CD4-positive, CD25-positive, alpha-beta regulatory T cell (primary cell): Measurements from ENCODE around the gene MRPS6. TPM values are rescaled to one million over a fixed set of nuclear protein-coding genes. Genes with fewer than 3 reads are reported as not detected.

Experiments used
- ATAC-seq, 2 donors: fragments of 150-1000 bp; cut with Tn5 transposase; one replicate each; pipeline ENCODE4 v1.10.0; 2021; ENCODE audit warnings: low read depth in 2 of 2, moderate number of reproducible peaks in 2 of 2, moderate library complexity in 1 of 2
- DNase-seq, 3 donors: peaks; one replicate each; pipeline versions ENCODE4 v3.0.0 to v3.0.0-alpha.2; 2012 to 2022; ENCODE audit warnings: mixed read lengths in 1 of 3
- H3K27ac ChIP-seq: one replicate; pipeline ENCODE4 v1.7.0; 2013; ENCODE audit warnings: mild to moderate bottlenecking, low read length; ENCODE audit not compliant: insufficient read depth, poor library complexity, severe bottlenecking
- H3K27me3 ChIP-seq: one replicate; pipeline ENCODE4 v1.7.0; 2013; ENCODE audit warnings: low read length; ENCODE audit not compliant: control insufficient read depth, insufficient read depth
- H3K36me3 ChIP-seq: one replicate; pipeline ENCODE4 v1.7.0; 2013; ENCODE audit warnings: mild to moderate bottlenecking, low read length, moderate library complexity; ENCODE audit not compliant: control insufficient read depth, insufficient read depth
- H3K4me1 ChIP-seq: 2 replicates; pipeline ENCODE4 v1.7.0; 2013; ENCODE audit warnings: mild to moderate bottlenecking, low read length; ENCODE audit not compliant: insufficient read depth, control insufficient read depth, poor library complexity, severe bottlenecking
- H3K4me3 ChIP-seq: one replicate; pipeline ENCODE4 v1.7.0; 2013; ENCODE audit warnings: low read depth, mild to moderate bottlenecking, low read length, moderate library complexity
- H3K9me3 ChIP-seq, 2 experiments: 1 replicate in 1 of 2; 2 replicates in 1 of 2; pipeline ENCODE4 v1.7.0; 2013; ENCODE audit warnings: low read length in 2 of 2, mild to moderate bottlenecking in 1 of 2, moderate library complexity in 1 of 2; ENCODE audit not compliant: control insufficient read depth in 2 of 2
- H3K27ac Mint-ChIP-seq, 3 donors: one replicate each; pipeline ENCODE4 v1.8.0; 2020 to 2022; ENCODE audit warnings: mild to moderate bottlenecking in 3 of 3, mixed read lengths in 3 of 3, moderate library complexity in 2 of 3
- H3K27me3 Mint-ChIP-seq: one replicate; pipeline ENCODE4 v1.8.0; 2022; ENCODE audit warnings: mild to moderate bottlenecking, mixed read lengths
- H3K36me3 Mint-ChIP-seq: one replicate; pipeline ENCODE4 v1.8.0; 2020; ENCODE audit warnings: mixed read lengths
- H3K4me1 Mint-ChIP-seq, 4 donors: one replicate each; pipeline ENCODE4 v1.8.0; 2020 to 2022; ENCODE audit warnings: mixed read lengths in 4 of 4, mild to moderate bottlenecking in 1 of 4
- H3K4me3 Mint-ChIP-seq, 4 donors: one replicate each; pipeline ENCODE4 v1.8.0; 2020 to 2022; ENCODE audit warnings: mild to moderate bottlenecking in 4 of 4, mixed read lengths in 4 of 4, moderate library complexity in 3 of 4
- H3K9me3 Mint-ChIP-seq, 7 donors: one replicate each; pipeline ENCODE4 v1.8.0; 2020 to 2022; ENCODE audit warnings: mixed read lengths in 7 of 7, mild to moderate bottlenecking in 3 of 7, moderate library complexity in 2 of 7
- polyA plus RNA-seq, 4 donors: library from polyadenylated mRNA; unstranded; fragments of 300-500 nt; fragmentation: Illumina TruSeq; gene quantifications; one replicate each; pipeline ENCODE4 v1.2.3, GENCODE V29; 2021
- total RNA-seq: library from RNA; stranded (reverse); gene quantifications from one replicate; pipeline ENCODE4 v1.2.3, GENCODE V29; 2022

The MRPS6 gene
- total and polyA plus RNA-seq, 5 donors from 2014 or later: 34.9 to 203 (median 184) TPM

DNA sequence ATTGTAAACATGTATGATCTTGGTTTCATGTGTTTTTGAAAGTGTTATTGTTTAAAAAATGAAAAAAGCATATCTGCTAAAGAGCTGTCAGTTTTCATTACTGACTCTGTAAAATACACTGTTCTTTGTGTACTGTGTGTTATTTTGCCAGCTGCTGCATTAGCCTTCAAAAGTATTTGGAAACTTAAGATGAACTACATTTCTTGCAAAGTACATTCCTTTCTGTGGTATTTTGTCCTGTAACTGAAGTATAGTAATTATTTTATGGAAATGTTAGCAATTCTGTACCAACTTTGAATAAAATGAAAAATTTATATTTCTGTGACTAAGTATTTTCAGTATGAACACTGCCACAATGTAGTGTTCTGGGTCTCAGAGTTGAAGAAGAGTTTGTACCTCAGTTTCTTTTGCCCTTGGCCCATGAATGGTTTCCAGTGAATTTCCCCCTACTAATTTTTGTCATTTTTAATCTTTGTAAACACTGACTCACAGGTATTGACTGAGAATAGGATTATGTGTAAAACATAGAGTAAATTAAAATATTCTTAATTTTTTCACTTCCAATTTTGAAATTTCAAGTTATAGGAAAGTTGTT is 32.7 kb downstream of the MRPS6 start:
- Mint-ChIP-seq H3K27me3 (no peaks in the 10 kb centered on the region), H3K36me3 (peaks cover 31% of the 10 kb centered on the region)
- no peak for DNase-seq

DNA sequence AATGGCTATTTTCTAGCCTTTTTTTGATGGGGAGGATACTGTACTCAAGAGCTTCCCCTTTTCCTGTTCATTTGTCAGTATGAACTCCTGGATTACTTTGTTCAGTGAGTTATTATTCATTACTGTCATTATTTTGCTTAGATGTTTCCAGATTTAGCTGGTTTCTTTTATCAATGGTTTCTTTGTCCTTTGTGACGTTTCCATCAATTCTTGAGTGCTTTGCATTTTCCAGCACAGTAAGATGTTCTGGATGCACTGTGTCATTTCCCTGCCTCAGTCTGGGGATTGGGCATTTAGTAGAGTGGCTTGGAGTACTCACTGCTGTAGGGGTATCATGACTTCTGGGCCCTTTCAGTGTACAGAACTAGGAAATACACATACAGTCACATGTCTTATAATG is 34.2 kb downstream of the MRPS6 start:
- no peaks in the 10 kb centered on the region for H3K27me3 ChIP-seq
- no peak overlapping the region for H3K4me3 ChIP-seq
- peaks cover 32% of the 10 kb centered on the region for H3K36me3 Mint-ChIP-seq
- H3K27me3 Mint-ChIP-seq: no peaks in the 10 kb centered on the region
- H3K36me3 ChIP-seq: peaks cover 14% of the 10 kb centered on the region
- no peak overlapping the region for H3K27ac ChIP-seq
- H3K27ac Mint-ChIP-seq: no peak overlapping the region
- H3K4me1 ChIP-seq: no peaks in the 10 kb centered on the region
- no peak overlapping the region for H3K4me3 Mint-ChIP-seq
- H3K9me3 Mint-ChIP-seq: peaks cover 0 to 2% (median 0%) of the 10 kb centered on the region in 7 donors
- H3K9me3 ChIP-seq: no peaks in the 10 kb centered on the region
- no peak for ATAC-seq
- H3K4me1 Mint-ChIP-seq: peaks cover 27 to 76% (median 50%) of the 10 kb centered on the region in 4 donors
- no peak for DNase-seq

More for the DNA sequence above, 32.7 kb downstream of the MRPS6 start:
- H3K4me1 ChIP-seq: no peaks in the 10 kb centered on the region
- no peak for ATAC-seq
- Mint-ChIP-seq H3K4me3 (no peak overlapping the region), H3K9me3 (peaks cover 0 to 2% (median 0%) of the 10 kb centered on the region in 7 donors), H3K4me1 (peaks cover 23 to 76% (median 48%) of the 10 kb centered on the region in 4 donors), H3K27ac (no peak overlapping the region)
- H3K36me3 ChIP-seq: peaks cover 16% of the 10 kb centered on the region
- H3K27ac ChIP-seq: no peak overlapping the region
- H3K27me3 ChIP-seq: no peaks in the 10 kb centered on the region
- no peaks in the 10 kb centered on the region for H3K9me3 ChIP-seq
- no peak overlapping the region for H3K4me3 ChIP-seq

DNA sequence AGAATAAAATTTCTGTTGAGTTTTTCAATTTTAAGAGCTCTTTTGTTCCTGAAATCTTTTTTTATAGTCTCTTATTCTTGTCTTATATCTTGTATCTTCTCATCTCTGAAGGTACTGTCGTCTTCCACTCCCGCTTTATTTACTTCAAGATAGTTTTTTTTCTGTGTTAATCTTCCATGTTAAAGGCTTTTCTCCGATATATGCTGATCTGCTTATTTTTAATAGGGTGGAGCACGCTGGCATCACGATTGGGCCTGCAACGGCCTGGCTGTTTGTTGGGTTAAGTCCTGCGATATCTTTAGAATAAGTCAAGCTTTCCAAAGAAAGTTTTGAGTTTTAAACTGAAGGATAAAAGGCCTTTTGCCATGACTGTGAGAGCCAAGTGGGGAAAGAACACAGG is 35.7 kb downstream of the MRPS6 start:
- Mint-ChIP-seq H3K27me3 (no peaks in the 10 kb centered on the region), H3K9me3 (peaks cover 0 to 2% (median 0%) of the 10 kb centered on the region in 7 donors), H3K4me1 (peaks cover 23 to 77% (median 49%) of the 10 kb centered on the region in 4 donors), H3K27ac (peak overlapping the region in 1 of 3 donors; percentile 47), H3K36me3 (peaks cover 34% of the 10 kb centered on the region), H3K4me3 (no peak overlapping the region)
- Histone ChIP-seq H3K36me3 (peaks cover 8% of the 10 kb centered on the region), H3K4me1 (peaks cover 6% of the 10 kb centered on the region), H3K27me3 (no peaks in the 10 kb centered on the region), H3K4me3 (no peak overlapping the region), H3K9me3 (no peaks in the 10 kb centered on the region), H3K27ac (no peak overlapping the region)
- no peak for ATAC-seq
- no peak for DNase-seq

DNA sequence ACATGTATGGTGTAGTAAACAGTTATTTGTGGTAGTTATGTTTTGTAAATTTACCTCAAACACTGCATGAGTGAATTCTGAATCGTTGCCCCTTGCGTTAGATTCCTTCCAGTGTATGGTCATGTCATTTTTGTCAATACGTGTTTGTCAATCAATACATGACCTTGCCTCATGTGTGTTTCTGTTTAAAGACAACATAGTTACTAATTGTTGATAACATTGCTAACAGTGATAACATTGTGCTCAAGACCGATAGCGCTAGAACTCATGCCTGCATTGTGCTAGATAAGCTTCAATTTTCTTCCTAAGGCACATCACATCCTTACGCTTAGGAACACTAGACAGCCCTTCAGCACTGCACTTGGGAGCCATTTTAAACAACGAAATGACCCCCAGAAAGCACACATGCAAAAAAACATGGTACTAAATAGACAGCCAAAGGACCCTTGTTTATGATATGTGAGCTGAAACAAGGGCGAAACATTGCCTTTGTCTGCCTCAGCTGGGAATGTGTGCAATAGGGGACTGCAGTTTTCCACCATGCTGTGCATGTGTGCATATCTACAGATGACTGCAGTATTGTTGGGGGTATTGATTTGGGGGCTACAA is 37.3 kb downstream of the MRPS6 start:
- H3K27ac Mint-ChIP-seq: no peak overlapping the region
- DNase-seq (no peak), ATAC-seq (no peak)
- H3K4me1 Mint-ChIP-seq: peaks cover 25 to 73% (median 51%) of the 10 kb centered on the region in 4 donors
- Histone ChIP-seq H3K27ac (no peak overlapping the region), H3K9me3 (no peaks in the 10 kb centered on the region), H3K36me3 (peaks cover 5% of the 10 kb centered on the region), H3K4me3 (no peak overlapping the region), H3K4me1 (peaks cover 7% of the 10 kb centered on the region), H3K27me3 (no peaks in the 10 kb centered on the region)
- peaks cover 0 to 2% (median 0%) of the 10 kb centered on the region in 7 donors for H3K9me3 Mint-ChIP-seq
- no peak overlapping the region for H3K4me3 Mint-ChIP-seq
- no peaks in the 10 kb centered on the region for H3K27me3 Mint-ChIP-seq
- peaks cover 36% of the 10 kb centered on the region for H3K36me3 Mint-ChIP-seq

DNA sequence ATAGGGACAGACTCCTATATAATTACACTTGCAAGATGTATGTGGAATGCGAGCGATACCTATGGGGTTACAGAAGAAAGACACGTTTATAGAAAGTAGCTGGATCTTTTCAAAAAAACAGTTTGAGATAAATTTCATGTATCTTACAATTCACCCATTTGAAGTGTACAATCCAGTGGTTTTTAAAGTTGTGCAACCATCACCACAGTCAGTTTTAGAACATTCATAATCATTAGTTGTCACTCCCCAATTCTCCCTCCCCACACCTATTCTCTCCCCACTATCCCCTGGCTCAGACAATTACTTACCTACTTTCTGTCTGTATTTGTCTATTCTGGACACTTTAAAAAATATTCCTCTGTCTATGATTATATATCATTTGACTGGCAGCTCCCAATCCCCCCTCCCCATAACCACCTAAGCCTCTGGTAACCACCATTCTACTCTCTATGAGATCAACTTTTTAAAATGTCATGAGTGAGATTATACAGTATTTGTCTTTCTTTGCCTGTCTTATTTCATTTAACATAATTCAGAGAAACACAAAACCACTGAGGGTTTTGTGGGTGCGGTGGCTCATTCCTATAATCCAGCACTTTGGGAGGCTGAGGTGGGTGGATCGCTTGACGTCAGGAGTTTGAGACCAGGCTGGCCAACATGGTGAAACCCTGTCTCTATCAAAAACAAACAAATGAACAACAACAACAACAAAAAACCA is 39.1 kb downstream of the MRPS6 start:
- H3K4me3 ChIP-seq: no peak overlapping the region
- peaks cover 6% of the 10 kb centered on the region for H3K36me3 ChIP-seq
- H3K9me3 Mint-ChIP-seq: peaks cover 0 to 2% (median 0%) of the 10 kb centered on the region in 7 donors
- no peaks in the 10 kb centered on the region for H3K9me3 ChIP-seq
- H3K27ac ChIP-seq: no peak overlapping the region
- peaks cover 29% of the 10 kb centered on the region for H3K36me3 Mint-ChIP-seq
- H3K4me1 Mint-ChIP-seq: peaks cover 25 to 71% (median 53%) of the 10 kb centered on the region in 4 donors
- peaks cover 7% of the 10 kb centered on the region for H3K4me1 ChIP-seq
- ATAC-seq (no peak), DNase-seq (no peak)
- no peaks in the 10 kb centered on the region for H3K27me3 ChIP-seq
- peak overlapping the region; percentile 9 to 37 (median 27) for H3K27ac Mint-ChIP-seq
- H3K4me3 Mint-ChIP-seq: no peak overlapping the region
- H3K27me3 Mint-ChIP-seq: no peaks in the 10 kb centered on the region

DNA sequence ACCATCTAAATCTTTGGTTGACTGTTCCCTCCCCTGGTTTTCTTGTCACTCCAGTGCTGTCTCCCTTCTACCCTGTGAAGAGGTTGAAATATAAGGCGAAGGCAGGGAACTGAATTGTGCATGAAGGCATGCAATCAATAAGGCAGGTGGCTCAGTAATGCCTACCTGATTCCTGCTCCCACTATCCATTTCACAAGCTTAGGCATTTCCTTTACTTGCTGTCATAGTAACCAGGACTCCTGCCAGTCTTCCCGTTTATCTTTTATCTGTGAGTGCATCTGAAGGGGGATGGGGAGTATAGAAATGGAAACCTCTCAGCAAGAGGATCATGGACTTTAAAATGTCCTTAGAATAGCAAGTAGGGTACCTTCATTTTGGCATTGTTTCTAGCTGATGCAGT is 40.5 kb downstream of the MRPS6 start:
- H3K9me3 ChIP-seq: no peaks in the 10 kb centered on the region

DNA sequence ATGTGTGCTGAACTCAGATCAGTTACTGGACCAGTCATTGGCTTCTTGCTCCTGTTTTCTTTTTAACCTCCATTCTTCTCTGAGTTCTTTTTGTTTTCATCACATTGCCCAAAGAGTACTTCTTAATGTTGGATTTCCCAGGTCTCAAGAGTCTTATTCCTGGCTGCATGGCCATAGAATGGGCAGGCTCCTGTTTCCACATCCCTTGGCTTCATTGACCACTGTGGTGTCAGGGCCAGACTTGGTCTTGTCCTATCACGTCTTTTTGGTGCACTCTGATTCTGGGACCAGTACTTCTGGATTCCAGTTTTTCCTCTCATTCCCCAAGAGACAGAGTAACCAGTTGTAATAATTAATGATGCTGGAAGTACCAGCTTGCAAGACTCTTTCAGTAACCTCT is 41.8 kb downstream of the MRPS6 start:
- H3K4me3 ChIP-seq: no peak overlapping the region
- DNase-seq (no peak), ATAC-seq (no peak)
- Mint-ChIP-seq H3K27ac (peak overlapping the region in 2 of 3 donors; percentile 35 to 62), H3K27me3 (no peaks in the 10 kb centered on the region), H3K9me3 (no peaks in the 10 kb centered on the region), H3K4me1 (peaks cover 25 to 69% (median 49%) of the 10 kb centered on the region in 4 donors), H3K4me3 (no peak overlapping the region), H3K36me3 (peaks cover 27% of the 10 kb centered on the region)
- peaks cover 2% of the 10 kb centered on the region for H3K36me3 ChIP-seq
- no peak overlapping the region for H3K27ac ChIP-seq
- H3K9me3 ChIP-seq: no peaks in the 10 kb centered on the region
- no peaks in the 10 kb centered on the region for H3K27me3 ChIP-seq
- peaks cover 7% of the 10 kb centered on the region for H3K4me1 ChIP-seq

More for the DNA sequence above, 40.5 kb downstream of the MRPS6 start:
- ATAC-seq: no peak
- DNase-seq: no peak
- Mint-ChIP-seq H3K27me3 (no peaks in the 10 kb centered on the region), H3K9me3 (peaks cover 0 to 2% (median 0%) of the 10 kb centered on the region in 7 donors), H3K4me3 (no peak overlapping the region), H3K27ac (peak overlapping the region in 1 of 3 donors; percentile 15), H3K4me1 (peaks cover 25 to 69% (median 51%) of the 10 kb centered on the region in 4 donors), H3K36me3 (peaks cover 24% of the 10 kb centered on the region)
- Histone ChIP-seq H3K4me3 (no peak overlapping the region), H3K4me1 (peaks cover 7% of the 10 kb centered on the region), H3K27ac (no peak overlapping the region), H3K27me3 (no peaks in the 10 kb centered on the region), H3K36me3 (peaks cover 2% of the 10 kb centered on the region)
